ENCODE data around the gene DVL1.

Gene DVL1

GRCh38 chr1:1310109-1310385 lies 39.2 kb downstream of the DVL1 start:
- Histone ChIP-seq H3K79me1 (ENCODE audit: low read length) (peaks cover 14% of the 10 kb centered on the region), H3K4ac (ENCODE audit: low read depth, low read length) (no peak overlapping the region), H3K36me3 (ENCODE audit: control insufficient read depth, insufficient read depth, low read length) (peaks cover 19% of the 10 kb centered on the region), H2BK5ac (ENCODE audit: low read length) (no peak overlapping the region), H2BK15ac (replicated peaks; ENCODE audit: low read depth) (no peak overlapping the region), H3K27me3 (ENCODE audit: insufficient read depth, low read length, poor library complexity) (no peaks in the 10 kb centered on the region), H3K4me1 (ENCODE audit: control insufficient read depth, low read depth, low read length) (peaks cover 9% of the 10 kb centered on the region), H4K8ac (ENCODE audit: low read depth, low read length) (no peak overlapping the region), H3K9ac (ENCODE audit: low read length) (no peak overlapping the region), H3K18ac (ENCODE audit: low read length) (no peak overlapping the region), H3K56ac (ENCODE audit: low read length) (peak overlapping the region; percentile 92), H3K23ac (ENCODE audit: low read length) (no peak overlapping the region), H3K27ac (ENCODE audit: low read depth, low read length) (no peak overlapping the region), H2AK5ac (ENCODE audit: low read length) (no peak overlapping the region), H4K5ac (ENCODE audit: low read length) (no peak overlapping the region), H3K4me3 (ENCODE audit: low read length) (no peak overlapping the region), H3K4me2 (ENCODE audit: low read length) (no peak overlapping the region), H3K79me2 (ENCODE audit: control insufficient read depth, insufficient read depth, low read length) (peaks cover 3% of the 10 kb centered on the region), H2BK120ac (ENCODE audit: low read depth, low read length) (no peak overlapping the region)
- DNase-seq: no peak
- WGBS (ENCODE audit: extremely low coverage, insufficient coverage, low lambda C conversion rate): no CpG with 5 or more reads among the region's 3 CpGs

GRCh38 chr1:1309251-1310108 lies 39.7 kb downstream of the DVL1 start:
- Histone ChIP-seq H4K8ac (ENCODE audit: low read depth, low read length) (no peak overlapping the region), H2BK120ac (ENCODE audit: low read depth, low read length) (no peak overlapping the region), H2BK15ac (replicated peaks; ENCODE audit: low read depth) (no peak overlapping the region), H3K36me3 (ENCODE audit: control insufficient read depth, insufficient read depth, low read length) (peaks cover 19% of the 10 kb centered on the region), H2AK5ac (ENCODE audit: low read length) (no peak overlapping the region), H2BK5ac (ENCODE audit: low read length) (no peak overlapping the region), H3K4me1 (ENCODE audit: control insufficient read depth, low read depth, low read length) (peaks cover 10% of the 10 kb centered on the region), H3K79me1 (ENCODE audit: low read length) (peaks cover 11% of the 10 kb centered on the region), H3K9ac (ENCODE audit: low read length) (peak overlapping the region; percentile 91), H4K5ac (ENCODE audit: low read length) (no peak overlapping the region), H3K4me3 (ENCODE audit: low read length) (peak overlapping the region; percentile 73), H3K27ac (ENCODE audit: low read depth, low read length) (no peak overlapping the region), H3K79me2 (ENCODE audit: control insufficient read depth, insufficient read depth, low read length) (peaks cover 3% of the 10 kb centered on the region), H3K27me3 (ENCODE audit: insufficient read depth, low read length, poor library complexity) (no peaks in the 10 kb centered on the region), H3K23ac (ENCODE audit: low read length) (peak overlapping the region; percentile 66), H3K4ac (ENCODE audit: low read depth, low read length) (no peak overlapping the region), H3K56ac (ENCODE audit: low read length) (peak overlapping the region; percentile 92), H3K4me2 (ENCODE audit: low read length) (peak overlapping the region; percentile 87), H3K18ac (ENCODE audit: low read length) (peak overlapping the region; percentile 29)
- no CpG with 5 or more reads among the region's 57 CpGs for WGBS (ENCODE audit: extremely low coverage, insufficient coverage, low lambda C conversion rate)
- DNase-seq: peak; percentile 57

DNA sequence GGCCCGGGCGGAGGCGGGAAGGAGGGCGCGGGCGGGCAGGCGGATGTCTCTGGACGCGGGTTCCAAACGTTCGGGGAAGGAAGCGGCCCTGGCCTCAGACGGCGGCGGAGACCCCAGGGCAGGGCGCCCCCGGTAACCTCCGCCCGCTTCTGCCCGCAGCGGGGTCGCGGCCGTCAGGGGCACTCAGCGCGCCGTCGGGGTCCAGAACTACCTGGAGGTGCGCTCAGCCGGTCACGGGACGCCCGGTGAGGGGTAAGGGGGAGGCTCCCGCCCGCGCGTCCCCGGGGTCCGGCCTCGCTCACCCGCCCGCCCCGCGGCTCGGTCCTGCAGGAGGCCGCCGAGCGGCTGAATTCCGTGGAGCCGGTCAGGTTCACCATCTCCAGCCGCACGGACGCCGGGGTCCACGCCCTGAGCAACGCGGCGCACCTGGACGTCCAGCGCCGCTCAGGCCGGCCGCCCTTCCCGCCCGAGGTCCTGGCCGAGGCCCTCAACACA lies 40.4 kb downstream of the DVL1 start:
- Histone ChIP-seq H3K4me3 (ENCODE audit: low read length) (peak overlapping the region; percentile 73), H3K4ac (ENCODE audit: low read depth, low read length) (no peak overlapping the region), H3K4me1 (ENCODE audit: control insufficient read depth, low read depth, low read length) (peaks cover 11% of the 10 kb centered on the region), H3K9ac (ENCODE audit: low read length) (peak overlapping the region; percentile 91), H2AK5ac (ENCODE audit: low read length) (no peak overlapping the region), H2BK120ac (ENCODE audit: low read depth, low read length) (no peak overlapping the region), H3K27me3 (ENCODE audit: insufficient read depth, low read length, poor library complexity) (no peaks in the 10 kb centered on the region), H3K4me2 (ENCODE audit: low read length) (peak overlapping the region; percentile 87), H4K8ac (ENCODE audit: low read depth, low read length) (no peak overlapping the region), H2BK15ac (replicated peaks; ENCODE audit: low read depth) (no peak overlapping the region), H4K5ac (ENCODE audit: low read length) (no peak overlapping the region), H3K27ac (ENCODE audit: low read depth, low read length) (peak overlapping the region; percentile 15), H3K36me3 (ENCODE audit: control insufficient read depth, insufficient read depth, low read length) (peaks cover 15% of the 10 kb centered on the region), H2BK5ac (ENCODE audit: low read length) (no peak overlapping the region), H3K79me2 (ENCODE audit: control insufficient read depth, insufficient read depth, low read length) (peaks cover 3% of the 10 kb centered on the region), H3K18ac (ENCODE audit: low read length) (peak overlapping the region; percentile 29), H3K56ac (ENCODE audit: low read length) (peak overlapping the region; percentile 92), H3K23ac (ENCODE audit: low read length) (peak overlapping the region; percentile 45), H3K79me1 (ENCODE audit: low read length) (peaks cover 11% of the 10 kb centered on the region)
- no CpG with 5 or more reads among the region's 66 CpGs for WGBS (ENCODE audit: extremely low coverage, insufficient coverage, low lambda C conversion rate)
- no peak for DNase-seq

DNA sequence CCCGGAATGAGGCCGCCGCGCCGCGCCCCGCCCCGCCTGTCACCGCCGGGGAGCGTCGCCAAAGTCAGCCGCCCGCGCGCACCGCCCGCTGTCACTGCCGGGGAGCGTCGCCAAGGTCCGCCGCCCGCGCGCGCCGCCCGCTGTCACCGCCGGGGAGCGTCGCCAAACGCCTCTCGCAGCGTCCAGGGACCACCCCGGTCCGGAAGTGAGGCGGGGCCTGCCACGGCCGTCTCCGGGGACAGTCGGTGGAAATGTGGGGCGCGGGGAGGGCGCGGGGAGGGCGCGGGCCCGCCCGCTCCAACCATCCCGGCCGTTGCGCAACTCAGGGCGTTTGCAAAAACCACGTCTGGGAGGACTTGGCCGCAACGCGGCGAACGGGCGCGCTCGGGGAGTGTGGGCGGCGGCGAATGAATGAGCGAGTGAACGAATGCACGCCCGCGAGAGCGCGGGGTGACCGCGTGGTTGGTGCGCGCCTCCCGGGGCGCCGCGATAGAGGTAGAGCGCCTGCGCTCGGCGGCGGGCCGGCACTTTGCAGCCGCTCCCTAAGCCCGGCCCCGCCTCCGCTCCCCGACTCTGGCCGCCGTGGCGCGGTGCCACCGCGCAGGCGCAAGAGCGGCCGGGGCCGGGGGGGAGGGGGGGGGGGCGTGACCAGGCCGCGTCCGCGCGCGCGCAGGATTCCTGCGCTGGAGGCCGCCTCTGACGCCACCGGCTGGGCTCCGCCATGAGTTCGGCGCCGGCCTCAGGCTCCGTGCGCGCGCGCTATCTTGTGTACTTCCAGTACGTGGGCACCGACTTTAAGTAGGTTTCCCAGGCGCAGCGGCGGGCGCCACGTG lies 41.1 kb downstream of the DVL1 start, which contains the start of the genes ACAP3 and PUSL1:
Gene ACAP3, minus strand, starts transcription at position 8 of the 833 bp plus-strand sequence. CDS start 115 bp downstream, outside the sequence.
Gene PUSL1, plus strand, starts transcription at position 675 of the 833 bp plus-strand sequence. Its CDS starts 47 bp downstream, at position 722.
- peak; percentile 93 for DNase-seq
- no peak within 1 kb of the TSS for H2BK15ac ChIP-seq (replicated peaks; ENCODE audit: low read depth)
- H3K4me3 ChIP-seq (ENCODE audit: low read length): peak within 1 kb of the TSS; percentile 74
- no peaks in the 10 kb centered on the region for H3K27me3 ChIP-seq (ENCODE audit: insufficient read depth, low read length, poor library complexity)
- peak within 1 kb of the TSS; percentile 17 for H2AK5ac ChIP-seq (ENCODE audit: low read length)
- WGBS (ENCODE audit: extremely low coverage, insufficient coverage, low lambda C conversion rate): no CpG with 5 or more reads among the region's 131 CpGs
- H3K56ac ChIP-seq (ENCODE audit: low read length): peak within 1 kb of the TSS; percentile 95
- peak within 1 kb of the TSS; percentile 94 for H3K9ac ChIP-seq (ENCODE audit: low read length)
- H3K79me1 ChIP-seq (ENCODE audit: low read length): peaks cover 11% of the 10 kb centered on the region
- H3K4me2 ChIP-seq (ENCODE audit: low read length): peak within 1 kb of the TSS; percentile 89
- peaks cover 3% of the 10 kb centered on the region for H3K79me2 ChIP-seq (ENCODE audit: control insufficient read depth, insufficient read depth, low read length)
- peak within 1 kb of the TSS; percentile 59 for H2BK5ac ChIP-seq (ENCODE audit: low read length)
- no peak within 1 kb of the TSS for H4K5ac ChIP-seq (ENCODE audit: low read length)
- peak within 1 kb of the TSS; percentile 89 for H3K27ac ChIP-seq (ENCODE audit: low read depth, low read length)
- H3K4me1 ChIP-seq (ENCODE audit: control insufficient read depth, low read depth, low read length): peaks cover 11% of the 10 kb centered on the region
- H4K8ac ChIP-seq (ENCODE audit: low read depth, low read length): no peak within 1 kb of the TSS
- H3K18ac ChIP-seq (ENCODE audit: low read length): peak within 1 kb of the TSS; percentile 29
- peak within 1 kb of the TSS; percentile 73 for H3K4ac ChIP-seq (ENCODE audit: low read depth, low read length)
- peak within 1 kb of the TSS; percentile 66 for H3K23ac ChIP-seq (ENCODE audit: low read length)
- H3K36me3 ChIP-seq (ENCODE audit: control insufficient read depth, insufficient read depth, low read length): peaks cover 9% of the 10 kb centered on the region
- no peak within 1 kb of the TSS for H2BK120ac ChIP-seq (ENCODE audit: low read depth, low read length)

DNA sequence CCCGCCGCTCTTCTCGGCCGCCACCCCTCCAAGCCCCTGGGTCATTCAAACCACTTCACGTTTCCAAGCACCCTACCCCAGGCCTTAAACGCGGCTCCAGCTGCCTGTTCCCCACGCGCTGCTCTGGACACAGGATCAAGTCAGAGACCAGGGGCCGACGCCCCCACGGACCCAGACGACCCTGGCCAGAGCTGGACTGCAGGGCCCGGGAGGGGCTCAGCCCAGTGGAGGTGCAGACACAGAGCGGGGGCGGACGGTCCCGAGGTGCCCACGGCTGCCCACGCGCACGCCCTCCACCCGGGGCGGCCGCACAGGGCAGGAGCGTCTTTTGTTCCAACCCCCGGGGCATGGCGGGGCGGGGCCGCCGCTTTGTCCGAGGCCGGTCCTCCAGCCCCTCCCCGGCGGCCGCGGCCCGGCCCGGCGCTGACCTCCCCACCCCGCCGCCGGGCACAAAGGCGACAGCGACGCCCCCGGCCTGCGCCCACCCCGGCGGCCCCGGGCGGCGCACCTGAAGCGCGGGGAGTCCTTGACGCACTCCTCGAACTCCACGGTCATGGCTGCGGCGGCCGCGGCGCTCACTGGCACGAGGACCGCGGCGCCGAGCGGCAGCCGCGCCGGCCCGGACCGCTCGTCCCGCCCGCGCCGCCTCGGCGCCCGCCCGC lies 41.8 kb downstream of the DVL1 start:
- Histone ChIP-seq H4K5ac (ENCODE audit: low read length) (no peak overlapping the region), H2BK120ac (ENCODE audit: low read depth, low read length) (no peak overlapping the region), H3K79me1 (ENCODE audit: low read length) (peaks cover 11% of the 10 kb centered on the region), H3K4ac (ENCODE audit: low read depth, low read length) (peak overlapping the region; percentile 73), H3K79me2 (ENCODE audit: control insufficient read depth, insufficient read depth, low read length) (peaks cover 3% of the 10 kb centered on the region), H3K4me1 (ENCODE audit: control insufficient read depth, low read depth, low read length) (peaks cover 11% of the 10 kb centered on the region), H4K8ac (ENCODE audit: low read depth, low read length) (no peak overlapping the region), H3K36me3 (ENCODE audit: control insufficient read depth, insufficient read depth, low read length) (peaks cover 5% of the 10 kb centered on the region), H3K27ac (ENCODE audit: low read depth, low read length) (peak overlapping the region; percentile 26), H2BK15ac (replicated peaks; ENCODE audit: low read depth) (no peak overlapping the region), H3K4me2 (ENCODE audit: low read length) (peak overlapping the region; percentile 89), H3K9ac (ENCODE audit: low read length) (peak overlapping the region; percentile 94), H3K23ac (ENCODE audit: low read length) (no peak overlapping the region), H3K4me3 (ENCODE audit: low read length) (peak overlapping the region; percentile 74), H3K27me3 (ENCODE audit: insufficient read depth, low read length, poor library complexity) (no peaks in the 10 kb centered on the region), H2AK5ac (ENCODE audit: low read length) (no peak overlapping the region), H3K18ac (ENCODE audit: low read length) (peak overlapping the region; percentile 15), H3K56ac (ENCODE audit: low read length) (peak overlapping the region; percentile 95), H2BK5ac (ENCODE audit: low read length) (no peak overlapping the region)
- no CpG with 5 or more reads among the region's 83 CpGs for WGBS (ENCODE audit: extremely low coverage, insufficient coverage, low lambda C conversion rate)
- no peak for DNase-seq
